ENCODE data around the gene ANKRD63. TPM values are rescaled to one million over a fixed set of nuclear protein-coding genes. Genes with fewer than 3 reads are reported as not detected.

ANKRD63 gene
- total RNA-seq, 2 donors from 2014 or later: not detected

GRCh38 chr15:40273428-40273827 lies 9.4 kb downstream of the ANKRD63 start:
- TF ChIP-seq, protein P1, sequence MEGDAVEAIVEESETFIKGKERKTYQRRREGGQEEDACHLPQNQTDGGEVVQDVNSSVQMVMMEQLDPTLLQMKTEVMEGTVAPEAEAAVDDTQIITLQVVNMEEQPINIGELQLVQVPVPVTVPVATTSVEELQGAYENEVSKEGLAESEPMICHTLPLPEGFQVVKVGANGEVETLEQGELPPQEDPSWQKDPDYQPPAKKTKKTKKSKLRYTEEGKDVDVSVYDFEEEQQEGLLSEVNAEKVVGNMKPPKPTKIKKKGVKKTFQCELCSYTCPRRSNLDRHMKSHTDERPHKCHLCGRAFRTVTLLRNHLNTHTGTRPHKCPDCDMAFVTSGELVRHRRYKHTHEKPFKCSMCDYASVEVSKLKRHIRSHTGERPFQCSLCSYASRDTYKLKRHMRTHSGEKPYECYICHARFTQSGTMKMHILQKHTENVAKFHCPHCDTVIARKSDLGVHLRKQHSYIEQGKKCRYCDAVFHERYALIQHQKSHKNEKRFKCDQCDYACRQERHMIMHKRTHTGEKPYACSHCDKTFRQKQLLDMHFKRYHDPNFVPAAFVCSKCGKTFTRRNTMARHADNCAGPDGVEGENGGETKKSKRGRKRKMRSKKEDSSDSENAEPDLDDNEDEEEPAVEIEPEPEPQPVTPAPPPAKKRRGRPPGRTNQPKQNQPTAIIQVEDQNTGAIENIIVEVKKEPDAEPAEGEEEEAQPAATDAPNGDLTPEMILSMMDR (IDR thresholded peaks at IDR 0.05): no peak
- Histone ChIP-seq H3K4me1 (ENCODE audit: control insufficient read depth in 1 of 2, low read depth in 2 of 2) (no peaks in the 10 kb centered on the region), H3K27me3 (replicated peaks; ENCODE audit: insufficient read depth) (no peaks in the 10 kb centered on the region), H3K9me3 (no peaks in the 10 kb centered on the region), H3K4me3 (no peak overlapping the region), H3K36me3 (no peaks in the 10 kb centered on the region), H3K27ac (no peak overlapping the region)
- no peak for DNase-seq (ENCODE audit: low spot score)
- no peak for ATAC-seq (ENCODE audit: insufficient number of reproducible peaks, low FRiP score, low read depth)

DNA sequence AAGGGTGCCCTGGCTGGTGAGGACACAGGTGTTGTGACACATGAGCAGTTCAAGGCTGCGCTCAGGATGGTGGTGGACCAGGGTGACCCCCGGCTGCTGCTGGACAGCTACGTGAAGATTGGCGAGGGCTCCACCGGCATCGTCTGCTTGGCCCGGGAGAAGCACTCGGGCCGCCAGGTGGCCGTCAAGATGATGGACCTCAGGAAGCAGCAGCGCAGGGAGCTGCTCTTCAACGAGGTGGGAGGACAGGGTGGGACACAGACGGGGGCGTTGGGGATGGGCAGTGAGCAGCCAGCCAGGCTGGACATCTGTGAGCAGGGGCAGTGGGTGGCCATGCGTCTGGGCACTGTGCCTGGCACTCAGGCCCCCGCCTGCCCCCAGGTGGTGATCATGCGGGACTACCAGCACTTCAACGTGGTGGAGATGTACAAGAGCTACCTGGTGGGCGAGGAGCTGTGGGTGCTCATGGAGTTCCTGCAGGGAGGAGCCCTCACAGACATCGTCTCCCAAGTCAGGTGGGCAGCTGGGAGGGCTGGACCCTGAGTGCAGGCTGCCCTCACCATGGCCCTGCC lies 10.3 kb downstream of the ANKRD63 start:
- TF ChIP-seq, protein P1 (IDR thresholded peaks at IDR 0.05): no peak
- ATAC-seq (ENCODE audit: insufficient number of reproducible peaks, low FRiP score, low read depth): no peak
- H3K36me3 ChIP-seq: no peaks in the 10 kb centered on the region

DNA sequence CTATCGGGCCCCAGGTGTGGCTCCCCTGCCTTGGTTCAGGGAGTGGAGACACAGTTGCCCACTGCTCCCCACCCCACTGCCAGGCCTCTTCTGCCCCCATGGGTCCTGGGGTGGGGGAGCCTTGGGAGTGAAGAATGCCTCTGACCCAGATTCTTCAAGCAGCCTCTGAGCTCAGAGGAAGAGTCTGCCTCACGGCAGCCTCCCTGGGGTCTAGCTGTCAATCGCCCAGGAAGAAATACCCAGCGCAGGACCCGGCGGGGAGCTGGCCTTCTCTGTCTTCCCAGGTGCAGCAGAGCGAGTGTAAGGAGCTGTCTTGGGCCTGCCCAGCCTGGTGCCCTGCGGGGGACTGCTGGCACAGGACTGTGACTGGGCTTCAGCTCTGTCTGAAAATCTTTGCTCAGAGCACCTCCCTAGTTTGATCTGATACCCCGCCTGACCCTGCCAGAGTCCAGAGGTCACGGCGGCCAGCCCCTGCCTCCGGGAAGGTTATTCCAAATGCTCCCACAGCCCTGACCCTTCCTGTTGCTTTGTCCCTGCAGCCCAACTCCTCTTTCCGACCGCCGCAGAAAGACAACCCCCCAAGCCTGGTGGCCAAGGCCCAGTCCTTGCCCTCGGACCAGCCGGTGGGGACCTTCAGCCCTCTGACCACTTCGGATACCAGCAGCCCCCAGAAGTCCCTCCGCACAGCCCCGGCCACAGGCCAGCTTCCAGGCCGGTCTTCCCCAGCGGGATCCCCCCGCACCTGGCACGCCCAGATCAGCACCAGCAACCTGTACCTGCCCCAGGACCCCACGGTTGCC lies 11.0 kb downstream of the ANKRD63 start:
- ATAC-seq (ENCODE audit: insufficient number of reproducible peaks, low FRiP score, low read depth) (no peak), DNase-seq (ENCODE audit: low spot score) (no peak)
- TF ChIP-seq, protein P1 (IDR thresholded peaks at IDR 0.05): no peak
- Histone ChIP-seq H3K9me3 (no peaks in the 10 kb centered on the region), H3K4me1 (ENCODE audit: control insufficient read depth in 1 of 2, low read depth in 2 of 2) (no peaks in the 10 kb centered on the region), H3K36me3 (no peaks in the 10 kb centered on the region), H3K27ac (no peak overlapping the region), H3K4me3 (no peak overlapping the region), H3K27me3 (replicated peaks; ENCODE audit: insufficient read depth) (no peaks in the 10 kb centered on the region)

More for the DNA sequence above, 10.3 kb downstream of the ANKRD63 start:
- Histone ChIP-seq H3K9me3 (no peaks in the 10 kb centered on the region), H3K4me1 (ENCODE audit: control insufficient read depth in 1 of 2, low read depth in 2 of 2) (no peaks in the 10 kb centered on the region), H3K4me3 (no peak overlapping the region), H3K27me3 (replicated peaks; ENCODE audit: insufficient read depth) (no peaks in the 10 kb centered on the region), H3K27ac (no peak overlapping the region)
- DNase-seq (ENCODE audit: low spot score): no peak

- TF ChIP-seq, protein P1 (IDR thresholded peaks at IDR 0.05): no peak
- DNase-seq (ENCODE audit: low spot score) (no peak), ATAC-seq (ENCODE audit: insufficient number of reproducible peaks, low FRiP score, low read depth) (no peak)
- no peak overlapping the region for H3K4me3 ChIP-seq
- no peaks in the 10 kb centered on the region for H3K27me3 ChIP-seq (replicated peaks; ENCODE audit: insufficient read depth)
- H3K4me1 ChIP-seq (ENCODE audit: control insufficient read depth in 1 of 2, low read depth in 2 of 2): no peaks in the 10 kb centered on the region
- no peaks in the 10 kb centered on the region for H3K36me3 ChIP-seq
- H3K27ac ChIP-seq: no peak overlapping the region
- no peaks in the 10 kb centered on the region for H3K9me3 ChIP-seq
Measured at GRCh38 chr15:40270246-40270995, 12.4 kb downstream of the ANKRD63 start.

DNA sequence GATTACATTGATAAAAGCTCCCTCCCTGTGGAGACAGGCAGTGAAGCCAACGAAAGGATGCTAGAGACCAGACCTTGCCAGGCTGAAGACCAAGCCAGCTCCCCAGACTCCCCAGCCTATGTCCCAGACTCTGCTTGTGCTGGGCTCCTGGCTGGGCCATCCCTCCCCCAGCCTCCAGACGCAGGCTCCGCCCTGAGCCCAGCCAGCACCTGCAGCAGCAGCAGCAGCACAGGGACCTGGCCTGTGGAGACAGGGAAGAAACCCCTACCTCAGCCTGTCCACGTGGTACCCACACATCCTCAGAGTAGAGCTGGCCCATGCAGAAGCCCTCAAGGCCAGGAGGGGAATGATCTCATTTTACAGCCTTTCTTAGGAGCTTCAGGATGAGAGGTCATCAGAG lies 13.3 kb downstream of the ANKRD63 start:
- DNase-seq (ENCODE audit: low spot score) (no peak), ATAC-seq (ENCODE audit: insufficient number of reproducible peaks, low FRiP score, low read depth) (no peak)
- no peaks in the 10 kb centered on the region for H3K4me1 ChIP-seq (ENCODE audit: control insufficient read depth in 1 of 2, low read depth in 2 of 2)
- no peaks in the 10 kb centered on the region for H3K9me3 ChIP-seq
- H3K27ac ChIP-seq: no peak overlapping the region
- H3K36me3 ChIP-seq: no peaks in the 10 kb centered on the region
- TF ChIP-seq, protein P1 (IDR thresholded peaks at IDR 0.05): no peak
- no peak overlapping the region for H3K4me3 ChIP-seq
- no peaks in the 10 kb centered on the region for H3K27me3 ChIP-seq (replicated peaks; ENCODE audit: insufficient read depth)

All from thoracic aorta (tissue), 2 donors.